ENCODE results near the gene CCR7.

Gene CCR7

GRCh38 chr17:40519089-40519775 lies 46.0 kb downstream of the CCR7 start:
- DNase-seq = no peak

- no peak for DNase-seq
Measured at GRCh38 chr17:40518401-40519088, 46.7 kb downstream of the CCR7 start.

- DNase-seq = no peak
Measured at GRCh38 chr17:40517981-40518380, 47.3 kb downstream of the CCR7 start.

GRCh38 chr17:40517286-40517662 lies 48.0 kb downstream of the CCR7 start:
- DNase-seq = no peak

- no peak for DNase-seq
Measured at GRCh38 chr17:40516581-40517285, 48.5 kb downstream of the CCR7 start.

- DNase-seq = no peak
Measured at GRCh38 chr17:40515491-40516041, 49.7 kb downstream of the CCR7 start.

- DNase-seq = no peak
Measured at GRCh38 chr17:40515011-40515410, 50.3 kb downstream of the CCR7 start.

- no peak for DNase-seq
Measured at GRCh38 chr17:40514013-40514875, 51.0 kb downstream of the CCR7 start.

- DNase-seq = no peak
Measured at GRCh38 chr17:40511667-40512220, 53.5 kb downstream of the CCR7 start.

GRCh38 chr17:40511136-40511535 lies 54.1 kb downstream of the CCR7 start:
- DNase-seq = no peak

- DNase-seq = no peak
Measured at GRCh38 chr17:40510328-40510648, 55.0 kb downstream of the CCR7 start.

GRCh38 chr17:40509626-40510327 lies 55.5 kb downstream of the CCR7 start:
- no peak for DNase-seq

GRCh38 chr17:40506786-40507185 lies 58.5 kb downstream of the CCR7 start:
- DNase-seq = no peak
